MM.1S (cell line): ENCODE measurements around the gene GSTA4.

Experiments used
- EZH2 ChIP-seq: fragments of 300-600 bp; sonication (generic); optimal IDR thresholded peaks from 2 replicates; pipeline ENCODE3; 2017; ENCODE audit warnings: low read depth, mild to moderate bottlenecking, antibody characterized with exemption, low read length, mixed read lengths
- TF ChIP-seq, protein P1 (sequence below): fragments of 300-600 bp; sonication (generic); IDR thresholded peaks from 2 replicates; pipeline ENCODE4 v1.5.1; 2016; ENCODE audit warnings: antibody characterized with exemption, low read length, mixed read lengths

DNA sequence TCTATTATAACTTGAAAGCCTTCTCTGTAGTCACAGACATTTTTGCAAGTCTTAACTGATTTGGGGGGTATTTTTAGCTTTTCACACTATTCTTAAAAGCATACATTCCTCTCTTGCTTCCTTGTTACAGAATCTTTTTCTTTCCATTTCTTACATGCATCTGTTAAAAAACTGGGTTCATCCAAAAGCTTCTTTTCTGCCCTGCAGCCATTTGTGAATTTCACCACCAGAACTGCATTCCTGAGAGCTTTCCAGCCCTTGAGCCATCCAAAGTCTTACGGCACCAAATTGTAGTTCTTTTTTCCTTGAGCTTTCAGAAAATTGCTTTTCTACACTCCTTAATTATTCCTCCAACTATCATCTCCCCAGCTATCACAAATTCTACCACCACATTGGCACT, 19.7 kb upstream of the GSTA4 start:
- TF ChIP-seq, protein P1, sequence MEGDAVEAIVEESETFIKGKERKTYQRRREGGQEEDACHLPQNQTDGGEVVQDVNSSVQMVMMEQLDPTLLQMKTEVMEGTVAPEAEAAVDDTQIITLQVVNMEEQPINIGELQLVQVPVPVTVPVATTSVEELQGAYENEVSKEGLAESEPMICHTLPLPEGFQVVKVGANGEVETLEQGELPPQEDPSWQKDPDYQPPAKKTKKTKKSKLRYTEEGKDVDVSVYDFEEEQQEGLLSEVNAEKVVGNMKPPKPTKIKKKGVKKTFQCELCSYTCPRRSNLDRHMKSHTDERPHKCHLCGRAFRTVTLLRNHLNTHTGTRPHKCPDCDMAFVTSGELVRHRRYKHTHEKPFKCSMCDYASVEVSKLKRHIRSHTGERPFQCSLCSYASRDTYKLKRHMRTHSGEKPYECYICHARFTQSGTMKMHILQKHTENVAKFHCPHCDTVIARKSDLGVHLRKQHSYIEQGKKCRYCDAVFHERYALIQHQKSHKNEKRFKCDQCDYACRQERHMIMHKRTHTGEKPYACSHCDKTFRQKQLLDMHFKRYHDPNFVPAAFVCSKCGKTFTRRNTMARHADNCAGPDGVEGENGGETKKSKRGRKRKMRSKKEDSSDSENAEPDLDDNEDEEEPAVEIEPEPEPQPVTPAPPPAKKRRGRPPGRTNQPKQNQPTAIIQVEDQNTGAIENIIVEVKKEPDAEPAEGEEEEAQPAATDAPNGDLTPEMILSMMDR: no peak
- no peak for TF ChIP-seq EZH2
